ENCODE measurements around the gene MAGI2.

DNA sequence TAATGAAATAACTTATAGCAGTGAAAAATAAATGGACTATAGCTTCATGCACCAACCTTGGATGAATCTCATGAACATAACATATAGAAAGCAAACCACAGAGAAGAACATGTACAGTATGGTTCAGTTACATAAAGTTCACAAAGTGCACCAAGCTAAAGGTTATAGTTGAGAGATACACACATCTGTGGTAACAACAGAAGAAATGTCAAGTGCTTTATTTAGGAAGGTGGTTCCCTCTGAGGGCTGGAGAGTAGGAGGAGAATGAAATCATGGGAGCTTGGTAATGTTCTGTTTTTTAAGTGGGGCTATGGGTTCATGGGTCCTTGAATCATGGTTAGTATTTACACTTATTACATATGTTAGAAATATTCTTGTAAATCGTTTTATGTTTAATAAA is 1331.6 kb downstream of the MAGI2 start:
- TF ChIP-seq, protein P1, sequence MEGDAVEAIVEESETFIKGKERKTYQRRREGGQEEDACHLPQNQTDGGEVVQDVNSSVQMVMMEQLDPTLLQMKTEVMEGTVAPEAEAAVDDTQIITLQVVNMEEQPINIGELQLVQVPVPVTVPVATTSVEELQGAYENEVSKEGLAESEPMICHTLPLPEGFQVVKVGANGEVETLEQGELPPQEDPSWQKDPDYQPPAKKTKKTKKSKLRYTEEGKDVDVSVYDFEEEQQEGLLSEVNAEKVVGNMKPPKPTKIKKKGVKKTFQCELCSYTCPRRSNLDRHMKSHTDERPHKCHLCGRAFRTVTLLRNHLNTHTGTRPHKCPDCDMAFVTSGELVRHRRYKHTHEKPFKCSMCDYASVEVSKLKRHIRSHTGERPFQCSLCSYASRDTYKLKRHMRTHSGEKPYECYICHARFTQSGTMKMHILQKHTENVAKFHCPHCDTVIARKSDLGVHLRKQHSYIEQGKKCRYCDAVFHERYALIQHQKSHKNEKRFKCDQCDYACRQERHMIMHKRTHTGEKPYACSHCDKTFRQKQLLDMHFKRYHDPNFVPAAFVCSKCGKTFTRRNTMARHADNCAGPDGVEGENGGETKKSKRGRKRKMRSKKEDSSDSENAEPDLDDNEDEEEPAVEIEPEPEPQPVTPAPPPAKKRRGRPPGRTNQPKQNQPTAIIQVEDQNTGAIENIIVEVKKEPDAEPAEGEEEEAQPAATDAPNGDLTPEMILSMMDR (IDR thresholded peaks at IDR 0.05; ENCODE audit: insufficient read depth, low read depth, low read length), result no peak
- no peak for TF ChIP-seq EZH2 (IDR thresholded peaks at IDR 0.05; ENCODE audit: insufficient read depth, low read length)

Measured in astrocyte (in vitro differentiated cells and primary cell).